HEK293 (cell line): ENCODE data around the gene ZNF438.

Source experiments
- CTCF ChIP-seq: fragments of 450-650 bp; formaldehyde crosslinking; IDR thresholded peaks from 2 replicates; pipeline ENCODE4 v1.5.1; 2016; ENCODE audit warnings: missing biosample characterization, missing genetic modification characterization
- OVOL3 ChIP-seq: fragments of 450-650 bp; formaldehyde crosslinking; IDR thresholded peaks from 2 replicates; pipeline ENCODE4 v1.5.1; 2016; ENCODE audit warnings: missing biosample characterization, missing genetic modification characterization
- ZBTB8A ChIP-seq: fragments of 450-650 bp; formaldehyde crosslinking; IDR thresholded peaks from 2 replicates; pipeline ENCODE4 v1.5.1; 2016; ENCODE audit warnings: missing biosample characterization, missing genetic modification characterization
- ZNF660 ChIP-seq: fragments of 450-650 bp; IDR thresholded peaks from 2 replicates; pipeline ENCODE4 v1.5.1; 2018; ENCODE audit warnings: missing biosample characterization, mild to moderate bottlenecking, missing genetic modification characterization
- ZSCAN30 ChIP-seq: fragments of 450-650 bp; IDR thresholded peaks from 2 replicates; pipeline ENCODE4 v1.5.1; 2018; ENCODE audit warnings: missing biosample characterization, mild to moderate bottlenecking, missing genetic modification characterization, moderate library complexity

DNA sequence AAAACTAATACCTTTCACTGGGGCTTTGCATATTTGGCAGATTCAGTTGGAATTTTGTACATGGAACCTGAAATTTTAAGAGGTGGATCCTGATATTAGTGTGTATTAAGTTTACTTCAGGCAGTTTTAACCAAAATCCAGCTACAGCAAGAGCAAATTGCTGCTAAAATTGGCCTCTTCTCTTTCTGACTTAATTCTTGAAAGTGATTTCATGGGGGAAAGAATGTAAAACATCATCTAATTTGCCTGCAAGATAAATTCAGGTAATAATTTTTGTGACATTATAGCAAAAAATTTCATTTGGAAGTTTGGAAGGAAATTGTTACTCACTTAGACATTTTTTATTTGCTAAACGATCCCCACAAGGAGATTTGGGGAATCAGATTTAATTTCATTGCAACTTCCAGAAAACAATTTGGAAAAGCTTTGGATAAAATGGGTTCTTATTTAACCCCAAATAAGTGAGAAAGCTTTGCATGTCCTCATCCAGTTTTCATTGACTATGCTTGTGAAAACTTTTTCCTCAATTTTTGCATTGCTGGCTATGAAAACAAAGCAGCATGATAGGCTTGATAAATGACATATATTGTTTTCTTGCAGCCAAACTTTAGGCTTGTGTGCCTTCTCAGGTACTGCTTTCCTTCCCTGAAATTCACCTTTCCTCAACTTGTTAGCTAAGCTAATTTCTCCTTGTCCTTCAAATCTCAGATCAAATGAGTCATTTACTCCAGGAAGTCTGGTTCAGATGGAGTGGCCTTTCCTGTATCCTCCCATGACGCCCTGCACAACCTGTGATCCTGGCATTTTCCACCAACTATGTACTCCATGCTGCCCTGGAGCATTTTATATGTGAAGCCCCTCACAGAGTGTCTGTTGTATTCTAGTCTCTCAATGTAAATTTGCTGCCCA lies 27.4 kb upstream of the ZNF438 start:
- TF ChIP-seq ZBTB8A (tag by site-specific recombination) (no peak), OVOL3 (no peak), CTCF (tag by site-specific recombination) (no peak), ZSCAN30 (tag by site-specific recombination) (no peak), ZNF660 (no peak)
